Measurements from ENCODE around the gene DPP6.

Gene DPP6

DNA sequence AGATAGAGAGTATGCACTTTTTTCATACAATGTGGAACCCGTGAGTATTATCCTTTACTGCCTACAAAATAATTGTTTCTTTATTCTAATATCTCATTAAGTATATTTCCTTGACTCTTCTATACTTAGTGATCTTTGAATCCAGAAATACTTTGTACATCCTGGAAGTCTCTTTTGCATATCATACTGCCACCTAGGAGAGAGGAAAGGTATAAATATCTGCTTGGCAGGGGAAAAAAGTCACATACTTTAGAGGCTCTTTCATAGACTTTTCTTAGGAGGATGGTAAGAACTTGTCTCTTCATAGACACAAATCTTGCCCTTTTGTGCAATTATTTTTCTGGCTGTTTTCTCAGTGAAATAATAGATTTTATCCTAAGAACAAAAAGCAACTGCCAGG is 514.7 kb downstream of the DPP6 start:
- DNase-seq = no peak

DNA sequence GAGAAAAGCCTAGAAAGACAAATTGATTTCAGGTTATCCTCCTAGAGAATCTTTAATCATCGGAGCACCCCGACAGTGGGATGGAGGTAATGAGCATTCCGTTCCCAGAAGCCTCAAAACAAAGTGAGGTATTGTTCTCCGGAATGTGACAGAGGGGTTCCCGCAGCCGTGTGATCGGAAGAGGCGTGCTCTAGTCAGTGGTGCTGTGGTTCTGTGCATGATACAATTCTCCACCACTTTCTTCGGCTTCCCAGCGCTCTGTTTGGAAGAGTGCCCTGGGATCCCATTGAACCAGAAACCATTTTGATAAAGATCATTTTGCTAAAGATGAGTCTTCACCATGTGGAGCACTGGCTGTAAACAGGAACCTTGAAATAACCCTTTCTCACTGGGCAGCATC is 516.1 kb downstream of the DPP6 start:
- no peak for DNase-seq

DNA sequence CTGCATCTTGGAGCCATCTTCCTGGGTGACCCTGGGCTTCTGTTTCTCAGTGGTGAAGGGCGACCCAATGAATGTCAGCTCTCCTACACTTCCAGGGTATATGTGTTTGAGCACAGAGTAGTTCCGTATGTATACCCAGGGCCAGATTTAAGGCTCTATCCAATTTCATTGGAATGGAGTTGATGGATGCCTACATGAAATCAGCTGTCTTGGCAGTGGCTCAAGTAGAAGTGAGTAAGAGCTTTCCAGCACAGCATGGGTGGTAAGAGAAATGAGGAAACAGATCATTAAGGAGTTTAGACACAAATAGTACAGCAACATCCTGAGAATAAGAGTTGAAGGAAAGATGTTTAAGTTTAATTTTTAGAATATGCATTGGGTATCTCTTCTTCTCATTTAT is 517.7 kb downstream of the DPP6 start:
- DNase-seq = no peak

DNA sequence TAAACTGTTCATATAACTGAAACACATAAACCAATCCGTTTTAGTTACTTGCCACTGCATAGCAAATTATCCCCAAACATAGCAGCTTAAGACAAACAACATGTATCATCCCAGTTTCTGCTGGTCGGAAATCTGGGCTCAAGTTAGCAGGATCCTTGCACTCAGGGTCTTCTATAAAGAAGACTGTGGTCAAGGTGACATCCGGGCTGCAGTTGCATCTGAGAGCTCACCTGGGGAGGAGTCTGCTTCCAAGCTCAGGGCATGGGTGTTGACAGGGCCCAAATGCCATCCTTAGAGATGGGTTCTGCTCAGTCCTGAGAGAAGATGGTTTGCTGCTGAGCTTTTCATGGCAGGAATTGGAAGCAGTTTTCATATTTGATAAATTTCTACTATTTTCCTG is 519.6 kb downstream of the DPP6 start:
- DNase-seq = no peak

DNA sequence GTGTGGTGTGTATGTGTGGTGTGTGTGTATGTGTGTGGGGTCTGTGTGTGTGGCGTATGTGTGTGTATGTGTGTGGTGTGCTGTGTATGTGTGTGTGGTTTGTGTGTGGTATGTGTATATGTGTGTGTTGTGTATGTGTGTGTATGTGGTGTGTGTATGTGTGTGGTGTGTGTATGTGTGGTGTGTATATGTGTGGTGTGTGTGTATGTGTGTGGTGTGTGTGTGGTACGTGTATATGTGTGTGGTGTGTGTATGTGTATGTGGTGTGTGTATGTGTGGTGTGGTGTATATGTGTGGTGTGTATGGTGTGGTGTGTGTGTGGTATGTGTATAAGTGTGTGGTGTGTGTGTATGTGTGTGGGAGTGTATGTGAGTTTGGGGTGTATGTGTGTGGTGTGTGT is 522.0 kb downstream of the DPP6 start:
- no peak for DNase-seq

DNA sequence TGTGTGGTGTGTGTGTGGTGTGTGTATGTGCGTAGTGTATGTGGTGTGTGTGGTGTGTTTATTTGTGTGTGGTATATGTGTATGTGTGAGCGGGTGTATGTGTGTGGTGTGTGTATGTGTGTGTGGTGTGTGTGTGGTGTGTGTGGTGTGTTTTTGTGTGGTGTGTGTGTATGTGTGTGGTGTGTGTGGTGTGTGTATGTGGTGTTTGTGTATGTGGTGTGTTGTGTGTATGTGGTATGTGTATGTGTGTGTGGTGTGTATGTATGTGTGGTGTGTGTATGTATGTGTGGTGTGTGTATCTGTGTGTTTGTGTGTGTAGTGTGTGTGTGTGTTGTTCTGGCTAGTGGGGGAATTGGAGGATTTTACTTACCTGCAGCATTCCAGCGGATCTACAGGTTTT is 523.3 kb downstream of the DPP6 start:
- DNase-seq = no peak

DNA sequence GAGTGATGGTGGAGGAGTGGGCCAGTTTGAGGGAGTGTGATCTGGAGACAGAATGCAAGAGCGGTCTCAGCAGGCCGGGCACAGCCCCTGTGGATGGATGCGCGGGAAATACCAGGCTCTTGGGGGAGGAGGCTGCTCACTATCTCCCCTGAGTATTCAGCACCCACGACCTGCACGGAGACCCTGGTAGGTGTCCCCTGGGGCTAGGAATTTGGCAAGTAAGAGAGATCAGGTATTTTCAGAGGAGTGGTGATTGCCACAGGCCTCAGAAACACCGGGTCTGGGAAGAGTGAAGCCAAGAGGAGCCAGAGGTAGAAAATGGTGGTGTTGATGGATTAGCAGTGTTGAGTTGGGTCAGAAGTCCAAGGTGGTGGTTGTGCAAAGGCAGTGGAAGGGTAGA is 524.4 kb downstream of the DPP6 start:
- DNase-seq = no peak

DNA sequence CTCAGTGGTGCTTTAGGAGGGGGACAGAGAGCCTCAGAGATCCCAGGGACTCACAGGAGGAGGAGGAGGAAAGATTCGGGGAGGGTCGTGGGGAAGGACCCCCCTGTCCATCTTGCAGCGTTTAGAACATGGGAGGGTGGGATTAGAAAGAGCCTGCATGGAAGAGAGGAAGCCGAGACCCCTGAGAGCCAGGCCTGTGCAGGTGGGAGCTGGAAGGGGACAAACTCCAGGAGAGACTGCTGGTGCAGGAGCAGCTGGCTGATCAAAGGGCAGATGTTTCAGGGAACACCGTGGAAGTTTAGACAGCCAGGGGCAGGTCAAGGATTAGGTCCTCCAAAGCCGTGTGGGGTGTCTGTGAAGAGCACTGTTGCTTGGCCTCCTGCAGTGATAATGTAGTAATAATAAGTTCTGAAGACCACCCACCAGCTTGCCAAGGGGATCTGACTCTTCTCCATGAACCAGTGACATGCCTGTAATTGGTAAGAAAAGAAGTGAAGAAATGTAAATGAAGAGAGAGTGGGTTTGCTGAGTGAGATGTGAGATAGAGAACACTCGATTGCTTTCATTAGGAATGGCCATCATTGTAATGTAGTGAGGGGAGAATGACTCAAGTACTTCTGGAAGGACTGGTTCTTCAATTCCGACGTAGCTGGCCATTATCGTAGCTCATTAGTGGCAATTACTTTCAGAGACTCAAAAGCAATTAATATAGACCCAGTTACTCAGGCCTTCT is 525.1 kb downstream of the DPP6 start:
- no peak for DNase-seq

DNA sequence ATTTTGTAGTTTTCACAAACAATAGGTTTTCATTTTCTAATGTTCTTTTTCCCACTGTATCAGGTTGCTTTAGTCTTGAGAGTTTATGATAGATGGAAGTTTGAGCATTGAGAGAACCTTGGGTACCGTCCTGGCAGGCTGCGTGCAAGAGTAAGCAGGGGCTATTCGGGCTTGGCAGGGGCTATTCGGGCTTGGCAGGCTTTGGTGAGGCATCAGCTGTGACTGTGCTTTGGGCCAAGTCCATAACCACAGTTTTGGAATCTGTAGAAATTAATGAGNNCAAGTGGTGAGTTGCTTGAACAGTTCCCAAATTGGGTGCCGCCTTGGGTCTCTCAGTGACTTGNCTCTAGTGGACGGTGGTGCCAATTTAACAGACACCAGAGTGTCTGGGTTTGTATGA is 526.1 kb downstream of the DPP6 start:
- no peak for DNase-seq

DNA sequence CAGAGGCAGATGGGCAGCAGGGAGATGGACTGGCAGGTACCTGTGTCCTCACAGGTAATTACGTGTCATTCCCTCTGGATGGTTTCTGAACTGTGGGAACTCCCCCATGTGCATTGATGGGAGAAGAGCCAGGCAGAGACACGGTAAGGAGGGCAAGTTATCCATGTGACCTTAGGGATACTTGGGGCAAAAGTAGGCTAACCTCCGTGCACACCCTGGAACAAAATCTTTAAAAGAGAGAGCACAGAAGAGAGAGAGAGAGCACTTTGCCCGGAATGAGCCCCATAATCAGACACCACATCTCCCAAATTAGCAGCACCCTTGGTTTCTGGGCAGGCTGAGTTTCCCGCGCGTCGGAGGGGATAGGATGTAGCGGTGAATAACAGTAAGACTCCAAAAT is 527.5 kb downstream of the DPP6 start:
- DNase-seq = no peak

DNA sequence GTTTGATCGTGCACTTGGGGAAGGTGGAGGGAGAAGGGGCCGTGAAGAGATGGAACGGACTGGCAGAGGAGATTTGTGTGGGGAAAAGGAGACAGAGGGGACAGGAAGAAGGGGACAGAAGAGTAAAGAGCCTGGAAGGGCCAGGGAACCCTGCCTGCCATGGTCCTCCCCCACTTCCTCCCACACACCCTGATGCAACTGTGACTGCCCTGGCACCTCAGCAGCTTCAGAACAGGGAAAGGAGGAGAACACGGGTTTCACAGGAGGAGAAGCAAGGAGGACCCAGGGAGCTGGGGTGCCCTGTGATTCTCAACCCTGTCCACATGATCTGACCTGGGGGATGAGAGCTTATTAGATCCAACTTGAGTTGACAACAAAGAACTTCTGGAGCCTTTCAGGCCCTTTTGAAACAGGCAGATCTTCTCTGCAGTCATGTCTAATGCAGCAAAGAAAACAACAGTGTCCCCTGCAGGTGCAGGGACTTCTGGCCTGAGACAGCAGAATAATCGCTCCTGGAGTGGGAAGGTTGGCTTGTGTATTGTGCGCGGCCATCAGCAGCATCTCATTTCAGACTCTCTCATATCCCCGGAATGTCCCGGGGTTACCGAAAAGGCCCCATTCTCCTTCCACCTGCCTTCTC is 529.2 kb downstream of the DPP6 start:
- DNase-seq = no peak

DNA sequence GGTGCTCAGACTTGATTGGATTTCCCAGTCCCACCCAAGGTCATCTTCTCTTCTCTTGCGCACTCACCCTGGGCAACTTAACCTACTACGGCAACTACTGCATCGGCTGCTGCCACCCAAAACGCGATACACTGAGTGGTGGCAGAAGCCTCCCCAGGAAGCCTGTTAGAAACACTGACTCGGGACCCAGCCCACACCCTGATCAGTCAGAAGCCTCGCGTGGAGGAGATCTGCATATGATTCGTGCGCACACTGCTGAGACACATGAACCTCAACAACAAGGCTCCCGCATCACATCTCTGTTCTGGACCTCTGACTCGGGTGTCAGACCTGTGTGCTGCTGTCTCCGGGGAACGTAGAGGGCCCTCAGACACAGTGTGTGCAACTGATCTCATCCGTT is 531.3 kb downstream of the DPP6 start:
- no peak for DNase-seq

DNA sequence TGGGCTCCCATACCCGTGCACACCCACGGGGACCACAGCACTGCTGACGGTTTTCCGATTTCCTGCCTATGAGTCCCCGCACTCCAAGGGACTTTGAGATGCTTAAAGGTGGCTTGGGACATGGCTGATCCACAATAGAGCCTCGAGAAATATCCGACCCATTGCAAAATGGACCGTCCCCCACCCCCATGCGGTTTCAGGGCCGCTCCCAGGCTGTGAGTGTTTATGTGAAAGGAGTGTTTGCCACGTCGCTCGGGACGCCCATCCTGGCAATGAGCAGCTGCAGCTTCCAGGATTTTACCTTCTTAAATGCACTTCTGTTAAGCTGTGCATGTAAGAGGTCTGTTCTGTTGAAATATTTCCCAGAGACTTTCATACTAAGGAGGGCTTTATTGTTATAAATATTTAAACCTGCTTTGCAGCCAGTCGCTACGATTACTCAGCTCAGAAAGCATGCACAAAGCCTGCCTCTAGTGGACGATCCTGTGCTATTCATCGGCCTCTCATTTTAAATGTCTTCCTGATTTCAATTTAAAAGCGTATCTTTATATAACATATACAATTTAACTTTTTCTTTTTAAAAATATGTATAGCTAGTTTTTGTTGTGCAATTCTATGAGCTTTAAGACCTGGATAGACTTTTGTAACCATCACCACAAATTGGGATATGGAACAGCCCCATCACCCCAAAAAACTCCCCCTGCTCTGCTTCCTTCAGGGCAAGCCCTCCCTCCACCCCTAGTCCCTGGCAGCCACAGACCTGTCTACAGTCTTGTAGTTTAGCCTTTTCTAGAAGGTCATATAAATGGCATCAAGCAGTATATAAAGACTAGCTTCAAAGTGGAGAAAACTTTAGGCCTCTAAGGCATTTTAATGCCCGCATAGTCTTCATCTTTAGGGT is 532.4 kb downstream of the DPP6 start:
- no peak for DNase-seq

DNA sequence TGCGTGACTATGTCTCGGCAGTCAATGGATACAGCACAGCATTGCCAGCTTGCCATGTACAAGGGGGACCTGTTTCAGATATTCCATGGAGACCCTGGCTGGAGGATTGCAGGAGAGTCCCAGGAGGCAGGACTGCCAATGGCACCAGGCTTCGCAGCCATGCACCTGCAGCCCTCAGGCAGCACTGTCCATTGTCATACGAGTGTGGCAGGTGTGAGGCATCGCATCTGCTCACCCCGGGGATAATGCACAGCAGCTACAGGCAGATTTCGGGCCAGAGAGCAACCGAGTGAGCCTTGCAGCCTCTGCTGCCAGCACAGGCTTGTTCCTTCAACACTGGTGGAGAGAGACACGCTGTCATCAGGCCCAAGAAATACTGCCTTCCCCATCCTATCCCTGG is 535.6 kb downstream of the DPP6 start:
- peak; percentile 79 for DNase-seq

DNA sequence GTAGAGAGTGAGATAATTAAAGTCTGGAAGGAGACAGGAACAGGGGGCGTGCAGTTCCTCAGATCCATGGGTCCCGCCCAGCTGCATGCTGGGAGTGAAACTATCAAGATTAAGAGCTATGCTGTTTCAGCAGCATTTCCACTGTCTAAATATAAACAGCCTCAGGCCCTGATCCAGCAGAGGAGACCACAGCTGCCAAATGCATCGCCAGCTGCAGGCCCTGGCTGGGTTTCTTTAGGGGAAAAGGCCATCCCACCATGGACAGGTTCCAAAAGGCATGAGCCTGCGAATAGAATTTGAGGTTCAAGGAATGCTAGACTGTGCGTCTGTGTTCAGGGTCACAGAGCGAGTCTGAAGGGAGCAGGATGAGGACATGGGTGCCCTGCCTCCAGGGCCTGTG is 539.3 kb downstream of the DPP6 start:
- no peak for DNase-seq

DNA sequence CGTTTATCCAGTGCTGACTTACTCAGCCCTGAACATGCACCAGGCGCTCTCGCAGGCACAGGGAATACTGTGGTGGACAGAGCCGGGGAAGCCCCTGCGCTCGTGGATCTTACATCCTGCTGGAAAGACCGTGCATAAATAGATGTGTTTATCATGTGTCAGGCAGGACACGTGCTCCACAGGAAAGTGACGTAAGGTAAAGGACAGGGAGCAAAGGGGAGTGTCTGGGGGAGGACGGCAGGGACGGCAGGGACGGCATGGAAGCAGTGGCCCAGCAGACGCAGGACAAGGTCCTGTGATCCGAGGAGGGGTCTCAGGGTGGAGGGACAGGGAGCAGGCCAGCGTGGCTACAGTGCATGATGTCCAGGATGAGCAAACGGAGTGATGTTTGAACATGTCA is 540.2 kb downstream of the DPP6 start:
- DNase-seq = no peak

DNA sequence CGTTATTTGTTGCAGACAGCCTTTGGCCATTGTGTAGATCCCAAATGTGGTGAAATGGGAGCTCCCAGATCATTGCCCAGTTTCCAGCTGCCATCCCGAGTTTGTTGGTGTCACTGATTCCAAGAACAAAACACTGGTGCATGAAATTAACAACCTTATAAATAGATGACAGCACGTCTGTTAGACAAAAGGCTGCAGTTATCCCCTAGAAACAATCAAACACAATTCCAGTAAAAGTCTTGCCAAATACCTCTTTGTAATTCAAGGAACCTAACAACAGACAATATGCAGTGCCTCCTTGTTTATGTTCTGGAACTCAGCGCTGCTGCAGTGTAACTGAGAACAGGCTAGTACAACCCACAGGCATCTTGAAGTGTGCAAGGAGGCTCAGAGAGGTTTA is 546.2 kb downstream of the DPP6 start:
- no peak for DNase-seq

DNA sequence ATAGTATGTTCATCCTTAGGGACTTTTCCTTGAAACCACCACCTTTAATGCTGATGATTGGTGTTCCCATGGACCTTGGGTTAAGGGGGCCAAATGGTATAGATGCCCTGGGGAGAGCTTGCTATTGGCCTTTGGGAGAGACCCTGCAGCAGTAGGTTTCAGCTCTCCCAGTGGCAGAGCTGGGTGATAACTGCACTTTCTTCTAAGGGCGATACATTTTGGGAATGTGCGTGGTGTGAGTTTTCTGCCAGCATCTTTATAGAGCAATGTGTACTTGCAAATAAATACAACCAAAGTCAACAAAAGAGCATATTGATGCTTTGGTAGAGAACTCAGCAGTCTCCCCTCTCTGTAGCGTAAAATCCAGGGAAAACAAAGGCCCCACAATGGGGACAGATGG is 546.7 kb downstream of the DPP6 start:
- no peak for DNase-seq

DNA sequence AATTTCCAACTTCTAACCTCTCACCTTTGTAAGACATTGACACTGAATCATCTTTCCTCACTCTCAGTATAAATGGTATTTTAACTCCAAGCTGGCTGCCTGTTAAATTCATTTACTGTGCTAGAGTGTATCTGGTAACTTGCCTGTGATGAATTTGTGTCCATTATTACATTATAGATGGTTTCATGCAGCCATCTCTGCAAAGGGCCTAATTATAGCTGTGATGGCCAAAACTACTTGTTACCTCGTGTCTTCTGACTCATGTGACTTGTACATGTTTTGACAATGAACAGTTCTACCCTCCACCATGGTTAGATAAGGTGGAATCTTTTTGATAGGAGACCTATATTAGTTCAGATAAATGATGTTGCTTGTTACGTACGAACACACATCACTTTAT is 558.7 kb downstream of the DPP6 start:
- DNase-seq = no peak

DNA sequence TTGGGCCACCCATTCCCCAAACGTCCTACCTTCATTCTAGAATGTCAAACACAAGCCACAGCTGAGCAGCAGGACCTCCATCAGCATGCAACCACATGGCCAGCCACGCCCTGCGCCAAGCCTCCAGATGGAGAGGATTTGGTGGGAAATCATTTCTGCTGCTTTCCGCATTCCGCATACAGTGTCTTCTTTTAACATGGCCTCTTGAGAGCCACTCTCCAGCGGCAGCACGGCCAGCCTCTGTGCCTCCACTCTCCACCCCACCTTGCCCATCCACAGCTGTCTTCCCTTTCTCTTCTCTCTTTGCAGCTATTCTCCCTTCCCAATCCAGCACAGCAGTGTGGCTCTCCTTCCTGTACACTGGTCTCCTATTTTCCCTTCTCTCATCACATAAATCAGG is 561.6 kb downstream of the DPP6 start:
- DNase-seq = no peak

DNA sequence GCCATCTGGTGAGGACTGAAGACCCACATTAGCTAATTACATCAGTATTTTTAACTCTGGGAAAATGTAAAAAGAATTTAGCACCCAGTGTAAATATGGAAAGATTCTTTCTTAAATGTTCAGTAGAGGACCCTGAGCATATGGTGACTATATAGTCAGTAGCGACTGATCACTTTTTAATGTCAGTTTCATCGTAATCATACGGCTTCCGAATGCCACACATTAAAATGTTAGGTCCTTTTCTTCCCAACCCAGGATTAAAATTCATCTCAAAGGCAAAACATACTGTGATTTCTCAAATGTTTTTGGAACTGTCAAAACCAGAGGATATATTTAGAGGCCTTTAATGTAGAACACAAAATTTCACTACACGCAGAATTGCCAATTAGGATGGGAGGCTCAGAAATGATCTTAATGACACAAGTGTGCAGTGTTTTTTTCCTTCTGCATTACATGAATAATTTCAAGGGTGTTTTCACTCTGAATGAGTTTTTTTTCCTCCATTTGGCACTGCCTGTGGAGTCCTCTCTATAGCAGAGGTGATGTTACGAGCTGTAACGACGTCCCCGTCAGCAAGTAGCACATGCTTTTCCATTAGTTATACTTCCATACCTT is 568.0 kb downstream of the DPP6 start:
- DNase-seq = no peak

DNA sequence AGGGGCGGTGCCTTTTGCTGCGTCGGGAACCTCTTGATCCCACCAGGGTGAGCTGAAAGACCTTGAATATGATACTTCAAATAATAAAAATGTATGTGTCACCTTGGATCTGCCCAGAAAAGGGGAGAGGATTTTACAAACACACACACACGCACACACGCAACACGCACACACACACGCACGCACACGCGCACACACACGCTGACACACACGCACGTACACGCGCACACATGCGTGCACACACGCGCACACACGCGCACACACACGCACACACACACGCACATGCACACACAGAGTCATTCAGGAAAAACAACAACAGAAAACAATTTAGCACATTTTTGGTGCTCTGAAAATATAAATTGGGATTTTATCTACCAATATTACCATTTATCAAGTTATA is 571.2 kb downstream of the DPP6 start:
- no peak for DNase-seq

DNA sequence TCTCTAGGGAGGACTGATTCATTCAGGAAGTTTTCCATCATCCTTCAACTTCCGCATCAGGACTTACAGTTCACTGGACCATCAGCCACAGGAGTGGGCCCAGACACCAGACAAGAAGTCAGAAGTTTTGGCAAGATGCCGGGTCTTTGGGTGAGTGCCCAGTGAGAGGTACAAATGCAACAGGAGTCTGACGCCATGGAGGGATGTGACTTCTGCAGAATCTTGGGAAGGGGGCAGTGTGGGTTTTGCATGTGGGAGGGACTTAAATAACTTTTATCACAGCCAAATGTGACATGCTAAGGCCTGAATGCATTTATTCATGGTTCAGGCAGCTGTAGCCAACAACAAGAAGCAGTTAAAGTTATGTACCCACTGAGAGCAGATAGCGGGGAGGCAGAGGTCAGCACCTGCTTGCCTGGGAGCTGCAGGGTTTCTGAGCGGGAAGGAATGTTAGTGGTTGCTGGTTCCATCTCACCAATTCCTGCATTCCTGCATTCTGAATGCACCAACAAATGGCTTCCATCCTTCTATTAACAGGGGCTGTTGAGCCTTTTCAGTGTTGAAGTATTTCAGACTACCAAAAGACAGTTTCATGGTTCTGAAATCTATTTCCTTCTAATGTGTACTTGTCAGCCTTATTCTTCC is 575.6 kb downstream of the DPP6 start:
- DNase-seq = no peak

All from NCI-H1436 treated with DMSO at 0.1 percent for 48 hours (cell line).